Endothelial cell (in vitro differentiated cells): Measurements from ENCODE around the gene CRLF1. TPM values are rescaled to one million over a fixed set of nuclear protein-coding genes. Genes with fewer than 3 reads are reported as not detected.
A peak's percentile ranks its signal among the peaks of the same experiment; 100 is the strongest.

Experiments
- DNase-seq: peaks from one replicate; pipeline ENCODE4 v3.0.0; 2021; ENCODE audit warnings: low spot score
- H3K27ac Mint-ChIP-seq: one replicate; pipeline ENCODE4 v1.8.0; 2021; ENCODE audit warnings: mixed read lengths, inconsistent platforms; ENCODE audit not compliant: unreplicated experiment
- H3K27me3 Mint-ChIP-seq: one replicate; pipeline ENCODE4 v1.8.0; 2021; ENCODE audit warnings: mild to moderate bottlenecking, moderate library complexity, mixed read lengths, inconsistent platforms; ENCODE audit not compliant: unreplicated experiment
- H3K36me3 Mint-ChIP-seq: one replicate; pipeline ENCODE4 v1.8.0; 2021; ENCODE audit warnings: mild to moderate bottlenecking, low read depth, mixed read lengths, inconsistent platforms; ENCODE audit not compliant: unreplicated experiment
- H3K4me1 Mint-ChIP-seq: one replicate; pipeline ENCODE4 v1.8.0; 2021; ENCODE audit warnings: mild to moderate bottlenecking, mixed read lengths, inconsistent platforms; ENCODE audit not compliant: unreplicated experiment
- H3K4me3 Mint-ChIP-seq: one replicate; pipeline ENCODE4 v1.8.0; 2021; ENCODE audit warnings: mild to moderate bottlenecking, mixed read lengths, inconsistent platforms; ENCODE audit not compliant: unreplicated experiment
- H3K9me3 Mint-ChIP-seq: one replicate; pipeline ENCODE4 v1.8.0; 2021; ENCODE audit warnings: mixed read lengths, inconsistent platforms; ENCODE audit not compliant: unreplicated experiment
- total RNA-seq: library from RNA; stranded (reverse); fragmentation: NEBNext Ultra II Directional; extraction: Animal tissue kit (Norgen Biotek cat#: 25700); gene quantifications from one replicate; pipeline ENCODE4 v1.2.1, GENCODE V29; 2021; ENCODE audit not compliant: unreplicated experiment
- TF ChIP-seq, protein P1 (sequence below): fragments of 200-600 bp; sonication (generic); IDR thresholded peaks from one replicate; pipeline ENCODE4 v1.5.0; 2021; ENCODE audit warnings: antibody characterized with exemption; ENCODE audit not compliant: unreplicated experiment

CRLF1 gene
- total RNA-seq, 1 donor from 2014 or later: 0.74 TPM

DNA sequence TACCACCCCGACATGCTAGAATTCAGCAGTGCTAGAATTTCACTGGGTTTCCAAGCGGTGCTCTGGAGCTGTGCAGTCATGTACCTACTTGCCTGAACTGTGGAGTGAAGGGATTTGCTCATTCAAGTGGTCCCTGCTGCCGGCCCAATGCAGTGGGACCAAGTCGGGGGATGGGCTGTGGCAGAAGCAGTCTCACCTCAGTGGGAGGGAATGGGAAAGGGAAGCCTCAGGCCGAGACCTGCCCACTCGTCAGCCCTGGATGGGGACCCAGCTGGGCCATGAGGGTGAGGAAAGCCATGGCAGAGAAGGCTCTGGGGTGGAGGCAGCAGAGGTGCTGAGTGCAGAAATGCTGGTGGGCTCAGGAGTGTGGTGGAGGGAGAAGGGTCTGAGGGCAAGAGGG, 45.1 kb upstream of the CRLF1 start:
- Mint-ChIP-seq H3K4me1 (no peaks in the 10 kb centered on the region), H3K27me3 (peaks cover 5% of the 10 kb centered on the region), H3K27ac (no peak overlapping the region), H3K4me3 (peak overlapping the region; percentile 49), H3K36me3 (peaks cover 9% of the 10 kb centered on the region), H3K9me3 (no peaks in the 10 kb centered on the region)
- TF ChIP-seq, protein P1, sequence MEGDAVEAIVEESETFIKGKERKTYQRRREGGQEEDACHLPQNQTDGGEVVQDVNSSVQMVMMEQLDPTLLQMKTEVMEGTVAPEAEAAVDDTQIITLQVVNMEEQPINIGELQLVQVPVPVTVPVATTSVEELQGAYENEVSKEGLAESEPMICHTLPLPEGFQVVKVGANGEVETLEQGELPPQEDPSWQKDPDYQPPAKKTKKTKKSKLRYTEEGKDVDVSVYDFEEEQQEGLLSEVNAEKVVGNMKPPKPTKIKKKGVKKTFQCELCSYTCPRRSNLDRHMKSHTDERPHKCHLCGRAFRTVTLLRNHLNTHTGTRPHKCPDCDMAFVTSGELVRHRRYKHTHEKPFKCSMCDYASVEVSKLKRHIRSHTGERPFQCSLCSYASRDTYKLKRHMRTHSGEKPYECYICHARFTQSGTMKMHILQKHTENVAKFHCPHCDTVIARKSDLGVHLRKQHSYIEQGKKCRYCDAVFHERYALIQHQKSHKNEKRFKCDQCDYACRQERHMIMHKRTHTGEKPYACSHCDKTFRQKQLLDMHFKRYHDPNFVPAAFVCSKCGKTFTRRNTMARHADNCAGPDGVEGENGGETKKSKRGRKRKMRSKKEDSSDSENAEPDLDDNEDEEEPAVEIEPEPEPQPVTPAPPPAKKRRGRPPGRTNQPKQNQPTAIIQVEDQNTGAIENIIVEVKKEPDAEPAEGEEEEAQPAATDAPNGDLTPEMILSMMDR: no peak
- no peak for DNase-seq

DNA sequence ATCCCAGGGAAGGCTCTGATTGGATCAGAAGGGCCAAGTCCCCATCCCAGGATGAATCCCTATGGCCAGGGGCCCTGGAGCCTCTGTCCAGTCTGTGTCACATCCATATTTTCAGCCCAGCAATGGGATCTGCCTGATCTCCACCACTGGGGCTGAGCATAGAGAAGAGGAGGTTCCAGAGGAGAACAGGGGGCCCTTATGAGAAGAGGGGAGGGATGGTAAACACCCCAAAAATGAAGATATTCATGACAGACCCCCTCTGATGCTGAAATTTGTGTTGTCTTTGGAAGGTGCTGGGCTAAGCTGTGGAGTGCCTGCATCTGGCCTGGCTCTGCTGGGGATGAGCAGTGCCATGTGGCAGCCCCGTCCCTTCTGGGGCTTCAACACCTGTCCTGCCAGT, 44.7 kb upstream of the CRLF1 start:
- H3K9me3 Mint-ChIP-seq: no peaks in the 10 kb centered on the region
- H3K36me3 Mint-ChIP-seq: peaks cover 9% of the 10 kb centered on the region
- no peak overlapping the region for H3K27ac Mint-ChIP-seq
- peaks cover 8% of the 10 kb centered on the region for H3K27me3 Mint-ChIP-seq
- H3K4me3 Mint-ChIP-seq: peak overlapping the region; percentile 49
- TF ChIP-seq, protein P1: no peak
- no peak for DNase-seq
- no peaks in the 10 kb centered on the region for H3K4me1 Mint-ChIP-seq

DNA sequence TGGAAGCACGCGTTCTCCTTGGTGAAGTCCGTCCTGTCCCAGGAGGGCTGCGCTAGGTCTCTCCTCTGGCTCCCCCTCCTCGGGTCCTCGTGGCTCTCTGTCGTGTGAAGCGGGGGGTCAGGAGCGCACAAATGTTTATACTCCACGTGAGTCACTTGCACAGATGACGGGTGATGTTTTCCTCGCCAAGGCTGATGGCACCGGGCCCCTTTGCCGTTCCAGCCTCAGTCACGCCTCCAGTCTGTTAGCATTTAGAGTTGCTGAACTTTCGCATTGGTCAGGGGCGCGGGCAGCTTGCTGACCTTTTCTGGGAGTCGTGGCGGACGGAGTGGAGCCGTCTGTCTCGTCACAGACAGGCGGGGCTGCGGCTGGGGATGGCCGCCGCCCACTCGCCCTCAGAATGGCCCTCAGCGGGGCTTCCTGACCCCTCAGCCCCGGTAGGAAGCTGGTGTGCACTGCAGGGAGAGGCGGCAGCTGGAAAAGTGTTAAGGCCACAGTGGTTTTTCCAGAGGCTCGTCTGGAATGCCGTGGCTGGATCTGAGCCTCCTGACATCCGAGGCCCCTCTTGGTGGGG, 44.0 kb upstream of the CRLF1 start:
- Mint-ChIP-seq H3K9me3 (no peaks in the 10 kb centered on the region), H3K4me1 (no peaks in the 10 kb centered on the region), H3K36me3 (peaks cover 9% of the 10 kb centered on the region), H3K27ac (no peak overlapping the region), H3K4me3 (no peak overlapping the region), H3K27me3 (peaks cover 8% of the 10 kb centered on the region)
- TF ChIP-seq, protein P1: no peak
- no peak for DNase-seq

DNA sequence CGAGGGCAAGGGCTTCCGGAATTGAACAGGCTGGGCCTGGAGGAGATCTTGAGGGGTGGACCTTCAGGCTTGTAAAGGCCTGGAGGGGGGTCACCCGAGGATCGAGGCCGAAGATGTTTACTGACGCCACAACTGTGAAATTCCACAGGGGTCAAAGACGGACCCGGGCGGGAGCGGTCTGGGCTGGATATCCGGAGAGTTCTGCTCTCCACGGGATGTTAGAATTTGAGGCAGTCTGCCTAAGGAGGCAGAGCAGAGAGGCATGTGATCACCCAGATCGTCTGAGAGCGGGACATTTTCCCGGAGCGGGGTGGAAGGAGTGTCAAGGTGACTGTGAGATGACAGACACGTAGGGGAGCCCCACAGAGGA, 43.4 kb upstream of the CRLF1 start:
- H3K27me3 Mint-ChIP-seq: peaks cover 8% of the 10 kb centered on the region
- peaks cover 9% of the 10 kb centered on the region for H3K36me3 Mint-ChIP-seq
- TF ChIP-seq, protein P1: no peak
- H3K4me3 Mint-ChIP-seq: peak overlapping the region; percentile 31
- no peaks in the 10 kb centered on the region for H3K9me3 Mint-ChIP-seq
- no peaks in the 10 kb centered on the region for H3K4me1 Mint-ChIP-seq
- no peak overlapping the region for H3K27ac Mint-ChIP-seq
- DNase-seq: no peak

DNA sequence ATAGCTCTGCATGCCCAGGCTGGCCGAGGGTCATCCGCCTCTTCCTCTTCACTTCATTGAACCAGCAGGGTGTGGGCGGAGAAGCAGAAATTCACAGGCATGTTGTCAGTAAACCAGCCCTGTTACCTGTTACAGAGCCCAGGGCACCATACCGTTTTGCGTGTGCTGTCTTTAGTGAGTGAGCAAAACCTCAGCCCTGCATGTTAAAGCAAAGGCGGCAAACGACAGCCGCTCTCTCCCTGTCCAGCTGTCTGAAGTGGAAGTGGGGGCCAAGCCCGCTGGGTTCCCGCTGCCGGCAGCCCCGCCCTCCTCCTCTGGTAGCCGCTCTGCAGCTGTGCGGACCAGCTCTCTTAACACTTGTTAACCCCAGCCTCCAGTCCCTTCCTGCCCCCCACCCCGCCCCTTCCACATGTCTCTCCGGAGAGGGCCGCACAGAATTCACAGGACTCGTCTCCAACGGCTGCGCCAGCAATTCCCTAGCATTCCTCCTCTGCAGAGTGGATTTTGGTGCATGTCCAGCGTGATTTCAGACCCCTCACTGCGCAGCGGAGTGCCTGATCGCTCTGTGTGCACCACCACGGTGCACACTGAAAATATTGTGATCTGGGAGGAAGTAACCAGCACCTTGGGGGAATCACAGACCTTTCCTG, 42.9 kb upstream of the CRLF1 start:
- Mint-ChIP-seq H3K4me1 (peaks cover 1% of the 10 kb centered on the region), H3K36me3 (peaks cover 5% of the 10 kb centered on the region), H3K9me3 (no peaks in the 10 kb centered on the region), H3K4me3 (no peak overlapping the region), H3K27ac (no peak overlapping the region), H3K27me3 (peaks cover 8% of the 10 kb centered on the region)
- no peak for DNase-seq
- TF ChIP-seq, protein P1: no peak
